SIG-M5 (cell line): Measurements from ENCODE around the gene GCH1.
"Not testable (repeated sequence)": the region's sequence is repeated elsewhere in the genome, so short reads cannot be mapped to it uniquely, and the experiment has no call there.

Experiments
- DNase-seq: peaks from one replicate; lab custom pipeline; 2025; lab: John Stamatoyannopoulos, UW

The GCH1 gene

DNA sequence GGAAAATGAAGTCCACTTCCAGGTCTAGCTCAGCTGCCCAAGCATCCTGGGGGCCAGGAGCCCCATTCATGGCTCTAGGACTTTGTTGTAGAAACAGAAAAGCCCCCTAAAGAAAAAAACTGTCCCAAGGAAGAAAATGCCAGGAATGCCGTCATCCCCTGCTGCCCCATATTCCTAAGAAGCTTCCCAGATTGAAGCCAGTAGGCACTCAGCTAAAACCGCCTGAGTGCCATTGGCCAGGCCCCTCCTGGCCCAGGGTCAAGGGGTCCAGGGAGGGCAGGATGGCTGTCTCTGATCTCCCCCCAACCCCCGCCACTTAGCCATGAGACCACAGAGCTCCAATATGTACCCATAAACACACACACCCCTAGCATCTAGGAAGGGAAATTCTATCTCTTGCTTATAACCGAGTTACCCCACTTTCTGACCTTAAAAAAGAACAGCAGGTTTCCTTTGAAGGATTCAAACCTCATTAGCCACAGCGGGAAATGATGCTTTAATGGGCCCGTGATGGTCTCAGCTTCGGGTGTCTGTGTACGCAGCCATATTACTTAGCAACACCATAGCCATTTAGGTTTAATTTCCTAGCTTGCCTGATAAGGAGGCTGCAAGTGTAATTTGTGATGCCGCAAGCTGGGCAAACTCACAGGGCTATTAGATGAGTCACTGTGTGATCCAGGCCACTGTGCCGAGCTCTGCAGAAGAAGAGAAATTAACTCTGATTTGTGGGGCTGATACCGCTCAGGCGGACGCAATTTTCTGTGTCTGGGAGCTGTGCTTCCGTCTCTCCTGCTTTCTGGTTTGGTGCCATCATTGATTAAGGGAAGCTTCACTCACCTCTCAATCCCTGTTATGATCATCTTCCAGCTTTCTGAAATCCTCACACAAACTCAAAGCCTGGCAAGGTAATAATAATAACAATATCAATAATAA lies 84.2 kb downstream of the GCH1 start:
- no peak for DNase-seq

DNA sequence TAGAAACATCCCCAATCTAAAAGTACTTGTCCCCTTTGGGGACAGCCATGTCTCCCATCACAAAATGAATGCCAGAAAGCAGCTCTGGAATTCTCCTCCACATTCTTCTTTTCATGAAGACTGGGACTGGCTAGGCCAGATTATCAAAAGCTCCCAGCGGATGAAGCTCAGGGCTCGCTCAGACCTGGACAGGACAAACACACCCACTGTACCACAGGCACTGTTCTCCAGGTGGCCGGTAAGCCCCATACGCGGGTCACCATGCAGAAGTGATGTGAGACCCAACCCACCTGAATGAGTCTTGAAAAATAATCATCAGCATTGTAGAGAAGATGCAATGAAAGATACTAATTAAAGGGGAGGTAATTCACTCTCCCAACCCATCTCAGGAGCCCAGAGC lies 85.1 kb downstream of the GCH1 start:
- no peak for DNase-seq

DNA sequence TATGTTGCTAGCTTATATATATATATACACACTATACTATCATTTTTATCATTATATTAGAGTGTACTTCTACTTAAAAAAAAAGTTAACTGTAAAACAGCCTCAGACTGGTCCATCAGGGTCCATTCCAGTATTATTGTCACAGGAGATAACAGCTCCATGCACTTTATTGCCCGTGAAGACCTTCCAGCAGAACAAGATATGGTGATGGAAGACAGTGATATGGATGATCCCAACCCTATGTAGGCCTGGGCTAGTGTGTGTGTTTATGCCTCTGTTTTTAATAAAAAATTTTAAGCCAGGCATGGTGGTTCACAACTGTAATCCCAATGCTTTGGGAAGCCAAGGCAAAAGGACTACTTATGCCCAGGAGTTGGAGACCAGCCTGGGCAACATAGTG lies 86.2 kb downstream of the GCH1 start:
- no peak for DNase-seq

DNA sequence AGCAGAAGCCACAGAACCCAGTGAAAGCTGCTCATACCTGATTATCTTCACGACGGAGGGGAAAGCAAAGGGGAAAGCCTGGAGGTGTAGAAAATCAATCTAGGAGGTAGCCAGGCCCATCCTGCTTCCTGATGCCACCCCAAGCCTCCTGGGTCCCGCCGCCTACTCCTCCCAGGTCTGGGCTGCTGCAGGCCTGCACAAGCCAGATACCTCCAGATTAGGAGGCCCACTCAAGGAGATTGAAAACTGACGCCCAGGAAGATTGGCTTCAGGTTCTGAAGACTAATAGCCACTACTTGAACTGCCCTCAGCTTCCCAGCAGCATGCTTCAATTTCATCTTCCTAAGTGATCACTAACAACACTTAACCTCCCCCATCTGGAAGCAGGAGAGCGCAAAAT lies 87.1 kb downstream of the GCH1 start:
- no peak for DNase-seq

DNA sequence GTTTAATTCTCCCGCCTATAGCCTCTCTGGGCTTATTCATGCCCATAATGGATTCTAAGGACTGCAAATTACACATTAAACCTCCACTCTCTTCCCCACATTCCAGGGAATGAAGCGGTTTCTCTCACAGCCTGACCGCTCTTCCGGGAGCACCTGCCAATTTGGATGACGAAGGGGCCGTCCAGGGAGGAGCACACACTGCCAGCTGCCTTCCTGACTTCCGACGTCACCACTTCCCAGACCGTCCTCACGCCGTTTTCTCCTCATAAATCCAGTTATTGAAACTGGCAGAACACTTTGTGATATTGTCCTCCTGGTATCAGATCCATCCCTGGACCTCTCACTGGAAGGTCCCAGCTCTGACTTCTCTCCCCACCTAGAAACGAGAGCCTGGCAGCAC lies 87.6 kb downstream of the GCH1 start:
- DNase-seq, result no peak

DNA sequence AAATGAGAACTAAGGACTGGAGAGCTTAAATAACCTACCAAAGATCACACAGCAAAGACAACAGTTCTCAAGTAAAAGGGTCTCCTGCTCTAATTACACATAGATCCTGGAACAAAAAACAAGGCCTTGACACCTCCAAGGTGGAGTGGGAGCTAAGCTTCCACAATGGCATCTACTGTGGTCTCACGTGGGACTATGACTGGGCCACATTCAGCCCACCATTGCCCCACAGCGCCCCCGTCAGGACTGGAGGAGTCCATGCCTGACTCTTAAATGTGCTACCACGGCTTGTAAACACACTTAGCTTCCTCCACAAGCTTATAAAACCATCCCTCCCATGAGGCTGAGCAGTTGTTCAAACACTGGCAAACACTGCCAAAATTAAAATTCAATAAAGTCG lies 88.5 kb downstream of the GCH1 start:
- no peak for DNase-seq

DNA sequence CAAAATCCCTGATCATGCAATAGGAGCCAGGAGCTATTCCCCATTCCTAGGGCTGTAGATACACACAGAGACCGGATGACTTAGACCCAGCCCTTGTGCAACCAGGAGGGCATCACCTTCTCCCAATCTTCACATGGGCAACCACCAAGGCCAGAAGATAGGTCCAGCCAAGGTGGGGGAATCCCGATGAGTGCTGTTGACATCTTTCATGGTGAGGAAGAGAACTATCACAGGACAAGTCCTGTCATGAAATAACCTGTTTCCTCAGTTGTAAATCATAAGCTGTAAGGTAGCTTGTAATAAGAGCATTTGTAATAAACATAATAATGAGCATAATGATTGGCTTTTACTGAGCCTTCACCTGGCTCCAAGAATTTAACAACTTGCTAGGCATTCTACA lies 89.5 kb downstream of the GCH1 start:
- no peak for DNase-seq

DNA sequence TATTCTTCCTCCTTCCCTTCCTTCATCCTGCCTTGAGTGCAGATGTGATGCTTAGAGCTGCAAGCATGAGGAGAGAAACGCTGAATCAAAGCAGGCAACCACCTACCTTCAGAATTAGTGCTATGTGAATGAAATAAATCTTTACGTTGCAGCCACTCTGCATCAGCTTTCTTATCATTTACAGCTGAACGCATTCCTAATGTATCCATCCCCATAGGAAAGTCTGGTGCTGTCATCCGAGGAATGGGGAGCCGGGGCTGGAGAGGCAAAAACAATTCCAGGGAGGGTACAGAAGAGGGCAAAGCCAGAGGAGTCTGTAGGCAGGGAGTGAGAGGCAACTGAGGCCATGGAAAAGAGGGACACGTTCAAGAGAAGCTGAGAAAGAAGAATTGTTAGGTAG lies 90.0 kb downstream of the GCH1 start:
- DNase-seq, result no peak

DNA sequence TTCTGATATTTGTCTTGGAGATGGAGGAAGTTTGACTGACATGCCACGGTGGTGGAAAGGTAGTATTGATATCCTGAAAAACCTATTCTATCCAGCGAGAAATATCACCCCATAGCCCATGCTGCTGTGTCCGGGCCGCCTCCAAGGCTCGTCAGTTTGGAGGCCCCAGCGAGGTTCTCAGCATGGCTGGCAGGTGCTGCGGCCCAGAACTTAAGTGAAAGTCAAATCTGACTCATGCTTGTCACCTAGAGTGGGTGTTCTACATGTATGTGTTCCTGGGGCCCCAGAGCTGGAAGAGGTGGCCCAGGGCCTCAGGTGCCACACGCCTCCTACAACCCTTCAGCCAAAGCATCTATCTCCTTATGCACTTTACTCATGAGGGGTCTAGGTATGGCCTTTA lies 92.9 kb downstream of the GCH1 start:
- no peak for DNase-seq

DNA sequence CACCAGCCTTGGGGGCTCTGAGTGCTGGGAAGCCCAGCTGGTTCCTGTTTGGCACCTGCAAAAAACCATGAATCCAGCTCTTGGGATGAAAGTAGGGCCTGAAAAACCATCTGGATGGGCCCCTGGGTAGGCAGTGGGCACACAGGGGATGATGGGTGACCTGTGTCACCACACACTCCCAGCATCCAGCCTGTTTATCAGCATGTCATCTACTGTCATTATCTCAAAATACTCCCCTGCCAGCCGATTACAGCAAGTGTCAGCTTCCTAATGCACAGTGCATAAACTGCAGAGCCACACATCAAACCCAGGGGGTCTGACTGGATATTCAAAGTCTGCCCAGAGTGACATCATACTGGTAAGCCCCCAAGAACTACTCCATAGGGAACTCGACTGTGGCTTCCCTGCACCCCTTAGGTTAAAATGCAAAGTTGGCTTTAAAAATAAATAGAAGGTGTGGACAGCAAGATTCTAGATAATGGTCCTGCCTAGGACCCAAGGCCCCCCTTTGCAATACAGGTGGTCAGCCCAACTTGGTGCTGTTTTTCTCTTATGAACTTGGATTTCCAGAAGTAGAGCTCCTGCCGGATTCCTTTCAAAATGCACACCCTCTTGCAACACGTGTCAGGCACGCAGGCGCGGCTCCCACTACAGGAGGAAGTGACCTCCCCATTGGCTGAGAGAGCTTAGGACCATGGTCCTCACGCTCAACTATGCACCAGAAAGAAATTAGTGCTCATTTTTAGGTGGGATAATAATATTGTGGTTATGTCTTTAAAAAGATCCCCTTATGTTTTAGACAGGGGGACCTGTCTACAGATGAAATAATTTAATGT lies 94.1 kb downstream of the GCH1 start:
- DNase-seq, result no peak

DNA sequence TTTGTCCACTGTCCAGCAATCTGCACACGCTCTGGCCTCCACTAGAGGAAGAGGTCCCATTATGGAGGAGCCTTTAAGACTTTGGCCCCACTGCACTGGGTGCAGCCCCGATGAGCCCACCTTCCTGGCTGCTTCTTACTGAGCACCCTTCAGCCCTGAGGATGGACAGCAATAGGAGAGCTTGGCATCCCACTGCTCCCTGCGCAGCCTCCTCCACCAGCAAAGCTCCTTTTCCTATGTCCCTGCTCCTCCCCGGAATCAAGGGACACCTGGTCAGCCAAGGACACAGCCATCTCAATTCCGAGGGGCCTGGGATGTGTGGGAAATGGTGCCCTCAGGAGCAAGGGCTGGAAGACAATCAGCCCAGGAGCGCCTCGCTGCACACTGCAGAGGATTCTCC lies 94.7 kb downstream of the GCH1 start:
- no peak for DNase-seq

DNA sequence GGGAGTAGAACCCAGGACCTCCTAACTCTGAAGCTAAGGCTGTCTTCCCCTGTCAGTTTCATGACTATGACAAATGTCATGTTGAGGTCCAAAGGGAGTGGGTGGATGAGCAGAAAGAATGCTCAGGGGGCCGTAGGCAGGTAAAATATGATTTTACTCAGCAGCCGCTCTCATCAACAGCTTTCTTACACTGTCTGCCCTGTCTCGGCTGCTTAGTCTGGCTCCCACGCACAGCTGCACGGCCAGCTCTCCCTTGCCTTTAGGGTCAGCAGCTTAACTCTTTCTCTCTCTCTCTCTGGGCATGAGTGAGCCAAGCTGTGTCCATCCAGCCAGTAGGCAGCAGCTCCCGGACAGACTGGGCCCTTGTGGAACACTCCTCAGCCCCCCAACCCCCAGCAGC lies 95.2 kb downstream of the GCH1 start:
- no peak for DNase-seq

DNA sequence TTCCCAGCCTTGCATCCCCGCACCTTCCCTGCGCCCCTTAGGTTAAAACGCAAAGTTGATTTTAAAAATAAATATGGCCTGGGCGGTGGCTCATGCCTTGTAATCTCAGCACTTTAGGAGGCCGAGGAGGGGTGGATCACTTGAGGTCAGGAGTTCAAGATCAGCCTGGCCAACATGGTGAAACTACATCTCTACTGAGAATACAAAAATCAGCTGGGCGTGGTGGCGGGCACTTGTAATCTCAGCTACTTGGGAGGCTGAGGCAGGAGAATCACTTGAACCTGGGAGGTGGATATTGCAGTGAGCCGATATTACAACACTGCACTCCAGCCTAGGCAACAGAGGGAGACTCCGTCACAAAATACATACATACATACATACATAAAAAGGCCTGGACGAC lies 96.0 kb downstream of the GCH1 start:
- no peak for DNase-seq

DNA sequence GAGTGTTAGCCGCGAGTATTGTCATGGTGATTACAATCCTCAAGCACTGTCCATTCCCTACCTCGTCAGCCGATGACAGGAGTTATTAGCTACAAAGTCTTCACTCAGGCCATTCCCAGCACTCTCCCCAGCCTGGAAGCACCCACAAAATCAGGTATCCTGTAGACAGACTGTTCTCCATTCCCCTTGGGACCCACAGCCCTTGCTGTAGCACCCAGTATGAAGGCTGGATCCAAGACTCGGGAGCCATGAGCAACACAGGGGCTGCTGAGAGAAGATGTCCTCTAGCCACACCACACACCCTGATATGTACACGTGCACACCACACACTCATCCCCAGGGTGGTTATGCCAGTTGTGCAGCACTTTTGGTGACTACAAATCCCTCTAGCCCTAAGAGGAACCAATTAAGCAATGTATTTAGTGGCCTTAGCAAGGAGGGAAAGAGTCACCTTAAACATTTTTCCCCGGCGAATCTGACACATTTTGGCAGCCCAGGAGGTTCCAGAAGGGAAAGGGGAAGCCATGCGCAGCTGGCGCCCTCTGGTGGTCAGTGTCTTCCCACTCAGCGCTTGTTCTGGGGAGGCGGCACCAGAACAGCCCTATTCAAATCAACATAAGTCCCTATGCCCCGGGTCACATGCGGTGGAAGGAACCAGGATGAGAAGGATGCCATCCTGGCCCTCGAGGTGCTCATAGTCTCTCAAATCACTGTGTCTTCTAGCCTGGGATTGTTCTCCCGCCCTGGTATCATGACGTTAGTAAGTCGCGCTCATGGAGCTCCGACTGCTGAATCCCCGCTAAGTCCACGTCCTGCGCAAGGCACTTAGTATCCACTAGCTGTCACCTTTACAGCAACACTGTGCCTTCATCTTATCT lies 96.9 kb downstream of the GCH1 start:
- DNase-seq, result no peak

DNA sequence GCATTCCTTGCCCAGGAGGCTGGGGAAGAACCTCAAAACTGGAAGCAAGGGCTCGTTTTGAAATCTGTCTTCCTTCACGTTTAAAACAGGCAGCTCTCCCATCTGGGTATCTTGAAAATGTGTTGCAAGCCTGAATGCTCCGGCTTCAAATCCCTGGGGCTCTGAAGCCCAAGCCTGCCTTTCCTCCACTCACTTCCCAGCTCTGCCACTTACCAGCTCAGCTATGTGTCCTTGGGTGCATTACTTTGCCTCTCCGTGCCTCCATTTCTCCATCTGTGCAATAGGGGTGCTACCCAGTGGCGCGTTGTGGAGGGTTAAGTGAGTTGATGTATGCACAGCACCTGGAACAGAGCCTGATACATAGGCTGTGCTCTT lies 97.6 kb downstream of the GCH1 start:
- no peak for DNase-seq

DNA sequence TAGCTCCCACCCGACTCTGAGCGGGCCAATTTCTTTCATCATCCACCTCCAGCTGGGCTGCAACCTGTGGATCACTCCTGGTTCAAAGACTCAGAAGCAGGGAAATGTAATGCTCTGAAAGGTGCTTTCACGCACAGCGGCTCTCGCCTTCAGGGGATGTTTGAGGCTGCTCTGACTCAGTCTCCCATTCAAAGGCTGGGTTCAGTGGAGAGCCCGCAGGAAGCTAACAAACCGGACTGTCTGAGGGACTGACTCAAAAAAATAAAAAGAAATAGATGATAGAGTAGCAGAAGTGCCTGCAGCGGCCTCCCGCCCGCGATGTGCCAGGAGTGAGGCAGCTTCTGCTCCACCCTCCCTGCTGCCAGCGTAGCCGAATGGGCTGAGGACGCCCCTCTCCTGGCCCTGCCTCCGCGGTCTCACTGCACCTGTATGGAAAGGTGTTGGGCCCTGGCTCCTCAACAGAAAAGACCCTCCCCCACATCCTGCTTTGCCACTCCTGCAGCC lies 98.0 kb downstream of the GCH1 start:
- no peak for DNase-seq

DNA sequence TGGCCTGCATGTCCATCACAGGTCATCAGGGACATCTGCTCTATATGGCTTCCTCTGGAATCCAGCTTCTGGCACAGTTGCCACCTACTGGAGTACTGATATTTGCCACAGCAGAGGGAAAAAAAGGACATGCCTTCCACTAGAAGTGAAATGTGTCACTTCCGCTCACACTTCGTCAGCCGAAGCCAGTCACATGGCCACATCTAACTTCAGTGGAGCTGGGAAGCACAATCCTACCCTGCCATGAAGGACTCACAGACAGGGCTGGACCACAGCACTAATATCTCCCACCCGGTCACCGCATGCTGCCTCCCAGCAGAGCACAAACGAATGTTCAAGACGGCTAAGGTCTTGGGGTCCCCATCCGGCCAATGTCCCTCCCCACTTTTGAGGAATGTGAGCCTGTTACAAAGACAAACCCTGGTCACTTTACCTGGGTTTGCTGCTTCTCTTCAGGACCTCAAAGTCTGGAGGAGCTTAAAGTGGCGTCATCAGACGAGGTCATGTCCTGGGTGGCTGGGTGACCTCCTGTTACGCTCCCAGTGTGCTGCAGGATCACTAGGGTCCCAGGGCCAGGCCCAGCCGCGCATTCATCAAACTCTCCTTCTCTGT lies 98.6 kb downstream of the GCH1 start:
- DNase-seq, result no peak

DNA sequence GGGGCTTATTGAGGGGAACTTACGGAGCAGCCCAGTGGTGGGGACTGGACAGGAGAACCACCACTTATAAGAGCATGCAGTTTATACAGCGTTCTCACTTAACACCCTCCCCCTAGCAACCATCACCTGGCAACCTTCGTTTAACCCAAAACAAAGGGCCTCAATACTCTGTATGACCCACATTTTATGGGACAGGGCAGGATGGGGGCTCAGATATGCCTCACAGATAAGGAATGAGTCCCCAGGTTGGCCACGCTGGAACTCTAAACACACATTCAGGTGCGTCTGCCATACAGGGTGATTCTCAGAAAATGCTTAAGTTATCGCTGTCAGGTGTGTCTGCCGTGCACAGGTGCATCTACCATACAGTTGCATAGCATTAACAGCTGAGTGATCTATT lies 99.2 kb downstream of the GCH1 start:
- DNase-seq, result no peak

DNA sequence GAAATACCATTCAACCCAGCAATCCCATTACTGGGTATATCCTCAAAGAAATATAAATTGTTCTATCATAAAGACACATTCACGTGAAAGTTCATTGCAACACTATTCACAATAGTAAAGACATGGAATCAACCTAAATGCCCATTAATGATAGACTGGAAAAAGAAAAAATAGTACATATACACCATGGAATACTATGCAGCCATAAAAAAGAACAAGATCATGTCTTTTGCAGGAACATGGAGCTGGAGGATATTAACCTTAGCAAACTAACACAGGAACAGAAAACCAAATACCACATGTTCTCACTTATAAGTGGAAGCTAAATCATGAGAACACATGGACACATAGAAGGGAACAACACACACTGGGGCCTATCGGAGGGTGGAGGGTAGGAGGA lies 101.1 kb downstream of the GCH1 start:
- not testable (repeated sequence) for DNase-seq

DNA sequence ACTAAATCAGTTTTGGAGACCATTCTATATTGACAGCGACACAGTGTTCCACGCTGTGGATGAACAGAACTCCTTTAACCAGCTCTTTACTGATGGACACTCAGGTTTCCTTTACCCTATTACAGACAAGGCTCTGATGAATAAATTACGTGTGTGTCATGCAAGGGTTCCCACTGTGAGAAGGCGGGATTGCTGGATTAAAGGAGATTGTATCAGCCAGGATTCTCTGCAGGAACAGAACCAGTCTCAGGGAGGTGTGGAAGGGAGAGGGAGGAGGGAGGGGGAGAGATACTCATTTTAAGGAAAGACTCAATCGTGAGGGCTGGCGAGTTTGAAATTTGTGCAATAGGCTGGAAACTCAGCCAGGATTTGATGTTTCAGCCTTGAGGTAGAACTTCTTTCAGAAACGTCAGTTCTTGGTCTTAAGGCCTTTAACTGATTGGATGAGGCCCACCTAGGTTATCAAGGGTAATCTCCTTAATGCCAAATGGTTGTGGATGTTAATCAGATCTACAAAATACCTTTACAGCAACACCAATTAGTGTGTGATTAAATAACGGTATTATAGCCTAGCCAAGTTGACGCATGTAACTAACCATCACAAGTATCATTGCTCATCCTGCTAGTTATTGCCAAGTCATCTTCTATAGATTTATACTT lies 104.0 kb downstream of the GCH1 start:
- DNase-seq, result no peak

DNA sequence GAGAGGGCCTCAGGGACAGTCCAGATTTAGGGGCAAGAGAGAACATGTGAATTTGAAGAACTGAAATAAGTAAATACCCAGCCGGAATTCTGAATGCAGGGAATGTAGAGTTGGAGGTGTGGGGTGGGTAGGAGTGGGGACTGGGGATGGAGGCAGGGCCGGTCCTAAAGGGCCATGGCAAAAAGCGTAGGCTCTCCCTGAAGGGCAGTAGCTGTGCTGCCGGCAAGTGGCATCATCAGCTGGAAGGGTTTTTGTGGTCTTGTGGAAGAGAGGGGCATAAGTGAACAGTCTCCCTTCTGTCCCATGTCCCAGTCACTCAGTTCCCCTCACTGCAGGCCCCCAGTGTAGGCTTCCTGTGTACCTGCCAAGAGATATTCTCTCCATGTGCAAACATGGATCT lies 104.6 kb downstream of the GCH1 start:
- DNase-seq, result no peak
